Vagina (tissue), 2 donors: ENCODE data around the gene SAFB2. TPM values are rescaled to one million over a fixed set of nuclear protein-coding genes. Genes with fewer than 3 reads are reported as not detected.

Experiments used
- DNase-seq, 2 donors: peaks; one replicate each; pipeline ENCODE4 v3.0.0-alpha.2; 2017; ENCODE audit errors: extremely low spot score in 2 of 2
- H3K27ac ChIP-seq: fragments of 200-600 bp; sonication (generic); one replicate; pipeline ENCODE4 v1.5.1; 2019
- H3K27me3 ChIP-seq: fragments of 200-600 bp; sonication (generic); one replicate; pipeline ENCODE4 v1.5.1; 2019
- H3K36me3 ChIP-seq, 2 donors: fragments of 200-600 bp; sonication (generic); one replicate each; pipeline ENCODE4 v1.5.1; 2017 to 2019
- H3K4me1 ChIP-seq: fragments of 200-600 bp; sonication (generic); one replicate; pipeline ENCODE4 v1.5.1; 2019
- H3K4me3 ChIP-seq, 2 donors: fragments of 200-600 bp; sonication (generic); 1 replicate in 1 of 2; 2 replicates in 1 of 2; pipeline ENCODE4 v1.5.1; 2016 to 2019
- H3K9me3 ChIP-seq: fragments of 200-600 bp; sonication (generic); one replicate; pipeline ENCODE4 v1.5.1; 2019
- CTCF ChIP-seq, 3 experiments: fragments of 450-650 bp in 2 of 3; fragments of 200-600 bp in 1 of 3; sonication (generic) in 1 of 3; IDR thresholded peaks; one replicate each; pipeline ENCODE4 v1.5.1; 2017 to 2019; ENCODE audit warnings: antibody characterized with exemption in 3 of 3, mild to moderate bottlenecking in 2 of 3, moderate library complexity in 2 of 3
- POLR2A ChIP-seq, 2 donors: fragments of 450-650 bp; IDR thresholded peaks; one replicate each; pipeline ENCODE4 v1.6.1; 2017; ENCODE audit warnings: antibody characterized with exemption in 2 of 2, mild to moderate bottlenecking in 2 of 2, moderate library complexity in 2 of 2
- POLR2AphosphoS5 ChIP-seq, 2 donors: sonication (generic); formaldehyde crosslinking; IDR thresholded peaks; one replicate each; pipeline ENCODE4 v1.9.0; 2017; ENCODE audit warnings: antibody characterized with exemption in 2 of 2, mild to moderate bottlenecking in 2 of 2, low read depth in 1 of 2; ENCODE audit not compliant: insufficient read depth in 1 of 2
- intact Hi-C: fragments of 100-400 bp; cut with DNase I; formaldehyde crosslinking; loops from one replicate; pipeline ENCODE4 v1.15.1; 2023
- total RNA-seq: library from RNA; depleted of rRNA; stranded (reverse); fragments of >200 nt; gene quantifications from one replicate; pipeline ENCODE4 v1.2.3, GENCODE V29; 2016

SAFB2 gene
- total RNA-seq, 1 donor from 2014 or later = 85.4 TPM

DNA sequence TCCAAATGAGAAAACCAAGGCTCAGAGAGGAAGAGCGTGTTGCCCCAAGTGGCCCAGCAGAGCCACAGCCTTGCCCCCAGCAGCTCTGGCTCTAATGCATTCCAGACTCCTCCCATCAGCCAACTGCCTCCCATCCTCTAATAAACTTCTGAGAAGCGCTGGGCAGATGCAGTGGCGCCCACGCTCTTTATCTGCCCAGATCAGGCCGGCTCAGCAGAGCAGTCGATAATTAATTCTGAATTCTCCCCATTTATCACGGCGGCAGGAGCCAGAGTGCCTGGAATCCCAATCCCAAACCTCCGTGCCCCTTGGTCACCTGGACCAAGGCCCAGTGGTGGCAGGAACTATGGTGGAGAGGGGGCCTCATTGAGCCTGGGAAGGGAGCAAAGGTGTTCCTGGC lies 68.7 kb downstream of the SAFB2 start:
- DNase-seq = no peak
- Histone ChIP-seq H3K4me1 (no peaks in the 10 kb centered on the region), H3K4me3 (no peak overlapping the region), H3K27me3 (no peaks in the 10 kb centered on the region), H3K9me3 (no peaks in the 10 kb centered on the region), H3K27ac (no peak overlapping the region), H3K36me3 (no peaks in the 10 kb centered on the region)
- intact Hi-C loops = no loop called here
- TF ChIP-seq POLR2AphosphoS5 (IDR thresholded peaks at IDR 0.05; ENCODE audit: insufficient read depth in 1 of 2, low read depth in 1 of 2) (no peak), CTCF (IDR thresholded peaks at IDR 0.05) (no peak), POLR2A (IDR thresholded peaks at IDR 0.05) (no peak)

GRCh38 chr19:5547881-5548280 lies 74.7 kb downstream of the SAFB2 start:
- Histone ChIP-seq H3K27me3 (no peaks in the 10 kb centered on the region), H3K36me3 (no peaks in the 10 kb centered on the region), H3K4me1 (no peaks in the 10 kb centered on the region), H3K9me3 (no peaks in the 10 kb centered on the region), H3K4me3 (no peak overlapping the region), H3K27ac (no peak overlapping the region)
- intact Hi-C loops = no loop called here
- no peak for TF ChIP-seq CTCF (IDR thresholded peaks at IDR 0.05)
- TF ChIP-seq POLR2AphosphoS5 (IDR thresholded peaks at IDR 0.05; ENCODE audit: insufficient read depth in 1 of 2, low read depth in 1 of 2) = no peak
- no peak for TF ChIP-seq POLR2A (IDR thresholded peaks at IDR 0.05)
- no peak for DNase-seq

- H3K27ac ChIP-seq = no peak overlapping the region
- no peak for DNase-seq
- H3K4me1 ChIP-seq = no peaks in the 10 kb centered on the region
- TF ChIP-seq CTCF (IDR thresholded peaks at IDR 0.05) = no peak
- no peak for TF ChIP-seq POLR2A (IDR thresholded peaks at IDR 0.05)
- no peak for TF ChIP-seq POLR2AphosphoS5 (IDR thresholded peaks at IDR 0.05; ENCODE audit: insufficient read depth in 1 of 2, low read depth in 1 of 2)
- no peaks in the 10 kb centered on the region for H3K27me3 ChIP-seq
- H3K36me3 ChIP-seq = no peaks in the 10 kb centered on the region
- intact Hi-C loops = no loop called here
- H3K4me3 ChIP-seq = no peak overlapping the region
- H3K9me3 ChIP-seq = no peaks in the 10 kb centered on the region
These were observed 76.6 kb downstream of the SAFB2 start for GRCh38 chr19:5545984-5546383.

GRCh38 chr19:5545051-5545450 lies 77.5 kb downstream of the SAFB2 start:
- TF ChIP-seq POLR2A (IDR thresholded peaks at IDR 0.05) (no peak), POLR2AphosphoS5 (IDR thresholded peaks at IDR 0.05; ENCODE audit: insufficient read depth in 1 of 2, low read depth in 1 of 2) (no peak), CTCF (IDR thresholded peaks at IDR 0.05) (no peak)
- H3K27ac ChIP-seq = no peak overlapping the region
- H3K4me1 ChIP-seq = no peaks in the 10 kb centered on the region
- no peaks in the 10 kb centered on the region for H3K9me3 ChIP-seq
- no peaks in the 10 kb centered on the region for H3K27me3 ChIP-seq
- H3K36me3 ChIP-seq = no peaks in the 10 kb centered on the region
- H3K4me3 ChIP-seq = no peak overlapping the region
- DNase-seq = no peak
- intact Hi-C loops = no loop called here

DNA sequence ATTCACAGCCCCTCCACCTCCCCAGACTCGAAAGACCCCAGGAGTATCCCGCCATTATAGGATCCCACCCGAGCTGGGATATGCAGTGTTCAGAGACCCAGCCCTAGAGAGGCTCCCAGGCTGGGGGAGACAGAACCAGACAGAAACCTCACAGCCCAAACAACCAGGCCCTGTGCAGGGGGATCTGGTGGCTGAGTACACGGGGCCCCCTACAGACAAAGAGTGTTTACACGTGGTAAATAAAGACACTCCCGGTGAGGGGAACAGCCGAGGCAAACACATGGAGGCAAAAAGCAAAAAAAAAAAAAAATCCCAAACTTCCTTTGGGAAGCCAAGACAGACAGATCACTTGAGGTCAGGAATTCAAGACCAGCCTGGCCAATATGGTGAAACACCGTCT lies 79.9 kb downstream of the SAFB2 start:
- DNase-seq = no peak
- TF ChIP-seq POLR2AphosphoS5 (IDR thresholded peaks at IDR 0.05; ENCODE audit: insufficient read depth in 1 of 2, low read depth in 1 of 2) = no peak
- no peak for TF ChIP-seq CTCF (IDR thresholded peaks at IDR 0.05)
- TF ChIP-seq POLR2A (IDR thresholded peaks at IDR 0.05) = no peak
- no peaks in the 10 kb centered on the region for H3K27me3 ChIP-seq

More for the DNA sequence above, 79.9 kb downstream of the SAFB2 start:
- no peak overlapping the region for H3K27ac ChIP-seq
- no peak overlapping the region for H3K4me3 ChIP-seq
- H3K9me3 ChIP-seq = no peaks in the 10 kb centered on the region
- H3K36me3 ChIP-seq = no peaks in the 10 kb centered on the region
- no peaks in the 10 kb centered on the region for H3K4me1 ChIP-seq
- intact Hi-C loops = no loop called here
